ENCODE data around the gene NLRC5.

The NLRC5 gene

DNA sequence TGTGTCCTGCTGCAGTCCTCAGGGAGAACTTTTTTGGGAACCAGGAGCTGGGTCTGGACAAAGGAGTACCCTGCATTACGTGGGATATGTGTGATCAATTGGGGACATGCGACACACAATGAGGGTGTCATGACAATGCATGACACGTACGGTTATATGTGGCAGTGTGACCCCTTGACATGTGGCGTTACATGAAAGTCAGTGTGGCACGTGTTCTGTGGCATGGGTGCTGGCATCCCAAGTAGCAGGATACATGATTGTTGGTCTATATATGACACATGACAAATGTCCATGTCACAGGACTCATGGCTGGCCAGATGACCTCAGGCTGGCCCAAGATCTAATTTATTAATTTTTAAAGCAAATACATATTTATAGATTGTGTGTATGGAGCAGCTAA is 93.3 kb downstream of the NLRC5 start:
- ATAC-seq, result no peak
- TF ChIP-seq GLIS3 (CRISPR knock-in tag; IDR thresholded peaks at IDR 0.05) (no peak), ZFP3 (CRISPR knock-in tag; IDR thresholded peaks at IDR 0.05) (no peak), TOX (CRISPR knock-in tag; IDR thresholded peaks at IDR 0.05; ENCODE audit: borderline replicate concordance) (no peak), ZNF8 (CRISPR knock-in tag; IDR thresholded peaks at IDR 0.05) (no peak), TSHZ2 (CRISPR knock-in tag; IDR thresholded peaks at IDR 0.05) (no peak), RARB (CRISPR knock-in tag; IDR thresholded peaks at IDR 0.05) (no peak), TCF4 (CRISPR knock-in tag; IDR thresholded peaks at IDR 0.05; ENCODE audit: borderline replicate concordance) (no peak), OSR1 (CRISPR knock-in tag; IDR thresholded peaks at IDR 0.05) (no peak), SNAI2 (CRISPR knock-in tag; IDR thresholded peaks at IDR 0.05) (no peak), ZFP30 (CRISPR knock-in tag; IDR thresholded peaks at IDR 0.05) (no peak), ARNTL (CRISPR knock-in tag; IDR thresholded peaks at IDR 0.05; ENCODE audit: borderline replicate concordance, low read depth) (no peak), ISL1 (CRISPR knock-in tag; IDR thresholded peaks at IDR 0.05) (no peak), ZNF565 (CRISPR knock-in tag; conservative IDR thresholded peaks at IDR 0.05; ENCODE audit: low read depth) (no peak), ZNF70 (CRISPR knock-in tag; IDR thresholded peaks at IDR 0.05) (no peak), PPARA (CRISPR knock-in tag; IDR thresholded peaks at IDR 0.05; ENCODE audit: borderline replicate concordance) (no peak), ESRRG (CRISPR knock-in tag; IDR thresholded peaks at IDR 0.05) (no peak), BACH2 (CRISPR knock-in tag; IDR thresholded peaks at IDR 0.05; ENCODE audit: borderline replicate concordance) (no peak), ZC3H10 (CRISPR knock-in tag; IDR thresholded peaks at IDR 0.05) (no peak)
- TF ChIP-seq, protein P1, sequence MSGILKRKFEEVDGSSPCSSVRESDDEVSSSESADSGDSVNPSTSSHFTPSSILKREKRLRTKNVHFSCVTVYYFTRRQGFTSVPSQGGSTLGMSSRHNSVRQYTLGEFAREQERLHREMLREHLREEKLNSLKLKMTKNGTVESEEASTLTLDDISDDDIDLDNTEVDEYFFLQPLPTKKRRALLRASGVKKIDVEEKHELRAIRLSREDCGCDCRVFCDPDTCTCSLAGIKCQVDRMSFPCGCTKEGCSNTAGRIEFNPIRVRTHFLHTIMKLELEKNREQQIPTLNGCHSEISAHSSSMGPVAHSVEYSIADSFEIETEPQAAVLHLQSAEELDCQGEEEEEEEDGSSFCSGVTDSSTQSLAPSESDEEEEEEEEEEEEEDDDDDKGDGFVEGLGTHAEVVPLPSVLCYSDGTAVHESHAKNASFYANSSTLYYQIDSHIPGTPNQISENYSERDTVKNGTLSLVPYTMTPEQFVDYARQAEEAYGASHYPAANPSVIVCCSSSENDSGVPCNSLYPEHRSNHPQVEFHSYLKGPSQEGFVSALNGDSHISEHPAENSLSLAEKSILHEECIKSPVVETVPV (CRISPR knock-in tag; IDR thresholded peaks at IDR 0.05), result no peak
- TF ChIP-seq, protein P2, sequence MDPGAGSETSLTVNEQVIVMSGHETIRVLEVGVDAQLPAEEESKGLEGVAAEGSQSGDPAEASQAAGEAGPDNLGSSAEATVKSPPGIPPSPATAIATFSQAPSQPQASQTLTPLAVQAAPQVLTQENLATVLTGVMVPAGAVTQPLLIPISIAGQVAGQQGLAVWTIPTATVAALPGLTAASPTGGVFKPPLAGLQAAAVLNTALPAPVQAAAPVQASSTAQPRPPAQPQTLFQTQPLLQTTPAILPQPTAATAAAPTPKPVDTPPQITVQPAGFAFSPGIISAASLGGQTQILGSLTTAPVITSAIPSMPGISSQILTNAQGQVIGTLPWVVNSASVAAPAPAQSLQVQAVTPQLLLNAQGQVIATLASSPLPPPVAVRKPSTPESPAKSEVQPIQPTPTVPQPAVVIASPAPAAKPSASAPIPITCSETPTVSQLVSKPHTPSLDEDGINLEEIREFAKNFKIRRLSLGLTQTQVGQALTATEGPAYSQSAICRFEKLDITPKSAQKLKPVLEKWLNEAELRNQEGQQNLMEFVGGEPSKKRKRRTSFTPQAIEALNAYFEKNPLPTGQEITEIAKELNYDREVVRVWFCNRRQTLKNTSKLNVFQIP (CRISPR knock-in tag; IDR thresholded peaks at IDR 0.05; ENCODE audit: borderline replicate concordance, low read depth), result no peak

DNA sequence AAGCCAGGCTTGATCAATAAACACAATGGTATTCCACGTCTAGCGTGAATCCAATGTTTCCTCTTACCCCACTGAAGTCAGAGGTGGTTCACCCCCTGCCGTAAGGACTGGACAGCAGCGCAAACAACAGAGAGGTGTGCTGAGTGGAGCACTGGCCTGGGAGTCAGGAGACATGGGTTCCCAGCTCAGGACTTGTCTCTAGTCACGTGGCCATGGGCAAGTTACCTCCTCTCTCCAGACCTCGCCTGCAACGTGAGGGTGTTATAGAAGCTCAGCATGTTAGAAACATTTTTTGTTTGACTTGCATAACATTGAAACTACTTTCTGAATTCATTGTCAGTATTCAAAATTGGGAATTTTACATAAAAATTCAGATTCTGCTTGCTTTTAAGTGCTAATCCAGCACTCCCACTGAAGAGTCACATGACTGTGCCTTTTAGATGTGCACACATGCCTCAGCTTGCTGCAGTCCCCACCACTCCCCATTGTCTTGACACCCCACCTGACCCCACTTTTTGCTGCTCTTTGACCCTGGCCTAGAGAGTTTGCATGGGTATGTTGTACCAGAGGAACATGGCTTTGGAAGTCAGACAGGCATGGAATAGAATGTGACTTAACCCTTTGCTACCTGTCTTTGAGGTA is 94.2 kb downstream of the NLRC5 start:
- no peak for ATAC-seq
- TF ChIP-seq ISL1 (CRISPR knock-in tag; IDR thresholded peaks at IDR 0.05), result no peak
- TF ChIP-seq, protein P1 (CRISPR knock-in tag; IDR thresholded peaks at IDR 0.05), result no peak
- TF ChIP-seq ZC3H10 (CRISPR knock-in tag; IDR thresholded peaks at IDR 0.05), result no peak
- TF ChIP-seq TSHZ2 (CRISPR knock-in tag; IDR thresholded peaks at IDR 0.05), result no peak
- TF ChIP-seq SNAI2 (CRISPR knock-in tag; IDR thresholded peaks at IDR 0.05), result no peak
- TF ChIP-seq CSDC2 (CRISPR knock-in tag; IDR thresholded peaks at IDR 0.05), result no peak
- no peak for TF ChIP-seq ESRRG (CRISPR knock-in tag; IDR thresholded peaks at IDR 0.05)
- TF ChIP-seq TOX (CRISPR knock-in tag; IDR thresholded peaks at IDR 0.05; ENCODE audit: borderline replicate concordance), result no peak
- TF ChIP-seq TCF4 (CRISPR knock-in tag; IDR thresholded peaks at IDR 0.05; ENCODE audit: borderline replicate concordance), result no peak

Measured in SK-N-SH treated with all-trans-retinoic acid at 6 μM for 48 hours (cell line).